ENCODE measurements around the gene FFAR1.

Gene FFAR1

GRCh38 chr19:35396240-35396885 lies 48.7 kb downstream of the FFAR1 start:
- POLR2A ChIA-PET: no interaction called here
- 97% methylated on average over 12 of the region's 14 CpGs for WGBS (ENCODE audit: insufficient coverage)

GRCh38 chr19:35397064-35397463 lies 49.4 kb downstream of the FFAR1 start:
- DNase-seq: no peak
- Histone ChIP-seq H3K27me3 (replicated peaks in 2 of 5; ENCODE audit: control insufficient read depth in 4 of 5, insufficient read depth in 5 of 5, low read length in 4 of 5) (no peaks in the 10 kb centered on the region), H3K4me3 (ENCODE audit: control insufficient read depth in 1 of 7, extremely low read depth in 1 of 7, insufficient read depth in 4 of 7, low read depth in 2 of 7, low read length in 6 of 7) (no peak overlapping the region), H3K27ac (ENCODE audit: insufficient read depth in 1 of 2, low read depth in 1 of 2, low read length in 2 of 2, poor library complexity in 1 of 2, severe bottlenecking in 2 of 2) (no peak overlapping the region), H3K36me3 (ENCODE audit: control insufficient read depth in 4 of 4, insufficient read depth in 4 of 4, low read length in 3 of 4) (no peaks in the 10 kb centered on the region), H3K4me1 (ENCODE audit: control extremely low read depth in 1 of 4, control insufficient read depth in 4 of 4, insufficient read depth in 4 of 4, low read length in 3 of 4) (peaks cover 0 to 10% (median 7%) of the 10 kb centered on the region in 4 experiments), H3K9me3 (ENCODE audit: control extremely low read depth in 1 of 5, control insufficient read depth in 4 of 5, insufficient read depth in 2 of 5, low read depth in 1 of 5, low read length in 4 of 5) (no peaks in the 10 kb centered on the region)
- ChIA-PET CTCF (no interaction called here), POLR2A (no interaction called here)
- WGBS (ENCODE audit: insufficient coverage): 93% methylated on average over 6 of the region's 6 CpGs

More at GRCh38 chr19:35396240-35396885, 48.7 kb downstream of the FFAR1 start:
- CTCF ChIA-PET: no interaction called here
- no peak for DNase-seq
- Histone ChIP-seq H3K27me3 (replicated peaks in 2 of 5; ENCODE audit: control insufficient read depth in 4 of 5, insufficient read depth in 5 of 5, low read length in 4 of 5) (no peaks in the 10 kb centered on the region), H3K27ac (ENCODE audit: insufficient read depth in 1 of 2, low read depth in 1 of 2, low read length in 2 of 2, poor library complexity in 1 of 2, severe bottlenecking in 2 of 2) (no peak overlapping the region), H3K36me3 (ENCODE audit: control insufficient read depth in 4 of 4, insufficient read depth in 4 of 4, low read length in 3 of 4) (no peaks in the 10 kb centered on the region), H3K9me3 (ENCODE audit: control extremely low read depth in 1 of 5, control insufficient read depth in 4 of 5, insufficient read depth in 2 of 5, low read depth in 1 of 5, low read length in 4 of 5) (no peaks in the 10 kb centered on the region), H3K4me1 (ENCODE audit: control extremely low read depth in 1 of 4, control insufficient read depth in 4 of 4, insufficient read depth in 4 of 4, low read length in 3 of 4) (peaks cover 0 to 10% (median 7%) of the 10 kb centered on the region in 4 experiments), H3K4me3 (ENCODE audit: control insufficient read depth in 1 of 7, extremely low read depth in 1 of 7, insufficient read depth in 4 of 7, low read depth in 2 of 7, low read length in 6 of 7) (no peak overlapping the region)
